ENCODE data around the gene MAP3K13.
A peak's percentile ranks its signal among the peaks of the same experiment; 100 is the strongest.

The MAP3K13 gene

DNA sequence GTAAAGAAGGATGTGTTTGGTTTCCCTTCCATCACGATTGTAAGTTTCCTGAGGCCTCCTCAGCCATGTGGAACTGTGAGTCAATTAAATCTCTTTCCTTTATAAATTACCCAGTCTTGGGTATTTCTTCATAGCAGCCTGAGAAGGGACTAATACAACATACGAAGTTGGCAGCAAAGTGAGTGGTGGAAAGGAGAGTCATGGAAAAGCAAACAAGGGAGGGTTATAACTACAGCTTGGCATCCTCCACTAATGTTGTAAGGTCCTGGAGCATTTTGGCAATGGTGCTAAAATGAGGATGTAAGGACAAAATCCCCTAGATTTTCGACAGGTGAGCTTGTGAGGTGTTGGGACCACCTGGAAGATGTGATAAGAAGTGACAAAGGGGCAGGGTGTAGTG, 141.7 kb downstream of the MAP3K13 start:
- DNase-seq (ENCODE audit: low read depth) = no peak
- H3K4me3 ChIP-seq (ENCODE audit: low read length) = no peak overlapping the region
- TF ChIP-seq, protein P1, sequence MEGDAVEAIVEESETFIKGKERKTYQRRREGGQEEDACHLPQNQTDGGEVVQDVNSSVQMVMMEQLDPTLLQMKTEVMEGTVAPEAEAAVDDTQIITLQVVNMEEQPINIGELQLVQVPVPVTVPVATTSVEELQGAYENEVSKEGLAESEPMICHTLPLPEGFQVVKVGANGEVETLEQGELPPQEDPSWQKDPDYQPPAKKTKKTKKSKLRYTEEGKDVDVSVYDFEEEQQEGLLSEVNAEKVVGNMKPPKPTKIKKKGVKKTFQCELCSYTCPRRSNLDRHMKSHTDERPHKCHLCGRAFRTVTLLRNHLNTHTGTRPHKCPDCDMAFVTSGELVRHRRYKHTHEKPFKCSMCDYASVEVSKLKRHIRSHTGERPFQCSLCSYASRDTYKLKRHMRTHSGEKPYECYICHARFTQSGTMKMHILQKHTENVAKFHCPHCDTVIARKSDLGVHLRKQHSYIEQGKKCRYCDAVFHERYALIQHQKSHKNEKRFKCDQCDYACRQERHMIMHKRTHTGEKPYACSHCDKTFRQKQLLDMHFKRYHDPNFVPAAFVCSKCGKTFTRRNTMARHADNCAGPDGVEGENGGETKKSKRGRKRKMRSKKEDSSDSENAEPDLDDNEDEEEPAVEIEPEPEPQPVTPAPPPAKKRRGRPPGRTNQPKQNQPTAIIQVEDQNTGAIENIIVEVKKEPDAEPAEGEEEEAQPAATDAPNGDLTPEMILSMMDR (conservative IDR thresholded peaks at IDR 0.05; ENCODE audit: low read length) = no peak

DNA sequence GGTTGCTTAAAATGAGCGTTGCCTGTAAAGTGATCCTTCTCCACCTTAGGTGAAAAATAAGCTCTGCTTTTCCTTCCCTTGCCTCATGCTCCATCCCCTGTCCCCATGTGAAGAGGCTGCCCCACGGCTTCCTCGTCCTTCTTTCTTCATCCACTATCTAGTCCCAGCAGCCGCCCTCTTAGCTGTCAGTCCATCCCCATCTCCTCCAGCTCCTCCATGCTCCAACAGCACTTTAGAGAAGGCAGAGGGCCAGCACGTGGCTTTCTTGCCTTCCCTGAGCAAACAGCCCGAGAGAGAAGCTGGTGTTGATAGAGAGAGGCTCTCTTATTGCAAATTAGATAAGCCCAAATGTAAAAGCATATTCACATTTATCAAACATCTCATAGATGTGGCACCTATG, 144.9 kb downstream of the MAP3K13 start:
- TF ChIP-seq, protein P1 (conservative IDR thresholded peaks at IDR 0.05; ENCODE audit: low read length) = no peak
- no peak overlapping the region for H3K4me3 ChIP-seq (ENCODE audit: low read length)
- no peak for DNase-seq (ENCODE audit: low read depth)

DNA sequence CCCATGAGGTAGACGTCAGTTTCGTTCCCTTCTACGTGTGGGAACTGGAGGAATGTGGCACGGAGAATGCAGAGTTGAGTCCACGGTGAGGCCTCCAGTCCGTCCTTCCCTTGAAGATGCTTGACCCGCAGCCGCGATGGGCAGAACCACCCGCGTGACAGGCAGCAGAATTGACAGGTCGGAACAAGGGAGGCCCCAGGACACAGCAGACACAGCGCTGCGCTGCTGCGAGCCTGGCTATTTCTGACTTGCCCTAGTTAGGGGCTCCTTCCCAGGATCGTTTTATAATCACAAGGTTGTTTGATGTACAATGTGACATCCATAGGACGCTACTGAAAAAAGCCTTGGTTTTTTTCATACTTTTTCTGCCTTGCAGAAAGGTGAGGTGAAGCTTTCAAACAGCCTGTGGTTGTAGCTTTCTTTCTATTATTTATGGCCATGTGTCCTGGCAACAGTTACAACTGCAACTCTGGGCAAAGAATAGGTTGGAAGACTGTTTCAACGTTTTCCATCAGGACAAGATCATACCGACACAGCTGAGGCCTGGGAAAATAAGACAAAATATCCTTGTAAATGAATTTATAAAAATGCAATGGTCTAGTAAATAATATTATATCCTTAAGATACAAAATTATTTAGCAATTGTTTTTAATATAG, 145.5 kb downstream of the MAP3K13 start:
- TF ChIP-seq, protein P1 (conservative IDR thresholded peaks at IDR 0.05; ENCODE audit: low read length) = no peak
- no peak overlapping the region for H3K4me3 ChIP-seq (ENCODE audit: low read length)
- no peak for DNase-seq (ENCODE audit: low read depth)

DNA sequence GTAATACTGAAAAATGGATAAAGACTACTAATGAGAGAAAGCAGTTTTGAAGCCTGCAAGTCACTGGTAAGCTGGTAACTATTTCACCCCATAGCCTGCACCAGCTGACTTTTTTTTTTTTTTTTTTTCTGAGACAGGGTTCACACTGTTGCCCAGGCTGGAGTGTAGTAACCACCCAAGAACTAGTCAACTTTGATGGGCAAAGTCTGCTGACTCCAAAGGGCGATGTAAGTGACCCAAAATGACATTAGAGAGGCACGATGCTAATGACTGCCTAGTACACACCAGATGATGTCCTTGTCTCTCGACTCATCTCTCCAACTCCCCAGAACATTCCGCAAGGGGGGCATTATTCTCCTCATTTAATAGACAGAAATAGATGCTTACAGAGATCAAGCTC, 148.8 kb downstream of the MAP3K13 start:
- DNase-seq (ENCODE audit: low read depth) = no peak
- H3K4me3 ChIP-seq (ENCODE audit: low read length) = no peak overlapping the region
- TF ChIP-seq, protein P1 (conservative IDR thresholded peaks at IDR 0.05; ENCODE audit: low read length) = no peak

DNA sequence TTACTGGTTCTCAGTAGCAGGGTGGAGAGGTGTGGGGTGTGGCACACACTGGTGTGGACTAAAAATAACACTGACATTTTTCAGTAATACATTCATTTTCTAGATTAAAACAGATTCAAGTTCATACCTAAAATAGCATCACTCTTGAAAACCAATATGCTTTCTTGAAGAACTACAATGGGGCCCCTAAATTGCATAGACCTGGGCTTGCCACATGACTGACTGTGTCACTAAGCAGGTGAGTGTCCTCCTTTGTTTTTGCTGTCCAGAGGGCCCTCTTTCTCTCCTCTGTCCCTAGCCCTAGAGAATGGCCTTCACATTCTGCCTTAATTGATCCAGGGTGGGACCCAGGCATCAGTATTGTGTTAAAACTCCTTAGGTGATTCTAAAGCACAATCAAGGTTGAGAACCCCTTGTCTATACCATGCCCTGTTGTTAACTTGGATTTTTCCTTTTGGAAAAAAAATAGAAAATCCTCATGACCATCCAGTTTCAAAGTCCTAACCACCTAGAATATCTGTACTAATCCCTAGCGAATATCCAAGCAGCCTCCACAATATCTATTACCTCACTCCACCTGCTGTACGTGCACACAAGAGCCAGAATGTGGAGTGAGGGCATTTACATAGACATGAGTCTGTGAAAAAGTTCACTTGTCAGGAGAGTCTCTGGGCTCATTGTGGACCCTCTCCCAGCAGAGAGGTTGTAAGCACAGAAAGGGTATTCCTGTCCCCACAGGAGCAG, 154.6 kb downstream of the MAP3K13 start:
- no peak for DNase-seq (ENCODE audit: low read depth)
- no peak overlapping the region for H3K4me3 ChIP-seq (ENCODE audit: low read length)
- TF ChIP-seq, protein P1 (conservative IDR thresholded peaks at IDR 0.05; ENCODE audit: low read length) = no peak

DNA sequence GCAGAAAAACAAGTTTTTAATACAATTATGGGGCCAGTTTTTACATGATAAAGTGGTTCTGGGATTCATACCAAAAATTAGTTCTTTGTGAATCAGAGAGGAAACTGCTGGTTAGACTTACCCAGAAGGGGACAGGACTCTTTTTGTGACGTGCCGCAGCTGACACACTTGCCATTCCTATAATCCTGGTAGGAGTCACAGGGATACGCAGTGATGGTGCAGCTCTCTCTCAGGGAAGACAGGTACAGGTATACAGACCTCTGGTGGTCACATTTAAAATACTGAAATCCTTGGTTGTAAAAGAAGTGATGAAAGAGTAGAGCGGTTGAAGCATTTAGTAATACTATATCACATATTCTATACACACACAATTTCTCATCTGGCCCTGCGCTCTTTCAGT, 156.1 kb downstream of the MAP3K13 start:
- peak; percentile 1 for DNase-seq (ENCODE audit: low read depth)

More for the DNA sequence above, 156.1 kb downstream of the MAP3K13 start:
- H3K4me3 ChIP-seq (ENCODE audit: low read length) = no peak overlapping the region
- TF ChIP-seq, protein P1 (conservative IDR thresholded peaks at IDR 0.05; ENCODE audit: low read length) = no peak

Measured in AG10803 (cell line).